Progenitor cell of endocrine pancreas (in vitro differentiated cells): ENCODE measurements around the gene SH3PXD2A. TPM values are rescaled to one million over a fixed set of nuclear protein-coding genes. Genes with fewer than 3 reads are reported as not detected.
"Not testable (repeated sequence)": the region's sequence is repeated elsewhere in the genome, so short reads cannot be mapped to it uniquely, and the experiment has no call there.

ENCODE experiments used
- DNase-seq: peaks from one replicate; pipeline ENCODE4 v3.0.0; 2021; ENCODE audit warnings: low spot score; ENCODE audit not compliant: unreplicated experiment
- H3K27ac Mint-ChIP-seq: 2 replicates; pipeline ENCODE4 v1.8.0; 2021; ENCODE audit warnings: mild to moderate bottlenecking, moderate library complexity, mixed read lengths
- H3K27me3 Mint-ChIP-seq: 2 replicates; pipeline ENCODE4 v1.8.0; 2021; ENCODE audit warnings: mixed read lengths
- H3K36me3 Mint-ChIP-seq: 2 replicates; pipeline ENCODE4 v1.8.0; 2022; ENCODE audit warnings: mixed read lengths; ENCODE audit not compliant: insufficient read depth
- H3K4me1 Mint-ChIP-seq: 2 replicates; pipeline ENCODE4 v1.8.0; 2021; ENCODE audit warnings: low read depth, mixed read lengths
- H3K4me3 Mint-ChIP-seq: 2 replicates; pipeline ENCODE4 v1.8.0; 2021; ENCODE audit warnings: low read depth, mild to moderate bottlenecking, moderate library complexity, mixed read lengths
- H3K9me3 Mint-ChIP-seq: 2 replicates; pipeline ENCODE4 v1.8.0; 2021; ENCODE audit warnings: low read depth, mixed read lengths
- total RNA-seq: library from RNA; stranded (reverse); gene quantifications from 2 replicates; pipeline ENCODE4 v1.2.1, GENCODE V29; 2021
- TF ChIP-seq, protein P1 (sequence below): fragments of 200-600 bp; sonication (generic); IDR thresholded peaks from one replicate; pipeline ENCODE4 v1.5.0; 2021; ENCODE audit warnings: antibody characterized with exemption, mild to moderate bottlenecking; ENCODE audit not compliant: unreplicated experiment

SH3PXD2A gene
- total RNA-seq, 1 donor from 2014 or later: 28.0 TPM

DNA sequence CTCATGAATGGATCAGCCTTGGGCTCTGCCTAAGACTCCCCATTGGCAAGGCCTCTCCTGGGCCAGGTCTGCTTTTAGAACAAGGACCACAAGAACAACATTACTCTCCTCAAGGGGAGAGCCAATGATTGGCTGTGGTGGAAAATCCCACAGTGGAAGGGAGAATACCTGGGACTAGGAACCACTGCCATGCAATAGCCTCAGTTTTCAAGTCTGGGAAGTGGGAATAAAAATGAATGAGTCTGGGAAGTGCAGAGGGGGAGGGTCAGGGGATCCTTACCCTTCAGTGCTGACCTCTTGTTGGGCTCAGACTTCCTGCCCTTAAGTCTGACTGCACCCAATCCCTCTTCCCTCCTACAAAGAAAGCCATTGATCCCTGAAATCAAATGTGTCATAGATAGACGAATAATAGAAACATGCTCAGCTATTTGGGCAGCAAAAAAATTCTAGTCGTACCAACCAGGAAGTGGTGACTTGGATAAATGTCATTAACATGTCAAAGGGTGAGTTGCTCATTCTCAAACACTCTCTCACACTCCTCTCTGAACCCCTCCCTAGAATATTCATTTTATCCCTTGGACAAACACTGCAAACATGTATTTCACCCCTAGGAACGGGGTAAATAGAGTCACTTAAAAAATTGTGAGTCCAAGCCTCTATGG lies 123.6 kb downstream of the SH3PXD2A start:
- H3K9me3 Mint-ChIP-seq: no peaks in the 10 kb centered on the region
- peaks cover 3% of the 10 kb centered on the region for H3K36me3 Mint-ChIP-seq
- no peak overlapping the region for H3K27ac Mint-ChIP-seq
- H3K4me3 Mint-ChIP-seq: no peak overlapping the region
- no peaks in the 10 kb centered on the region for H3K27me3 Mint-ChIP-seq
- TF ChIP-seq, protein P1, sequence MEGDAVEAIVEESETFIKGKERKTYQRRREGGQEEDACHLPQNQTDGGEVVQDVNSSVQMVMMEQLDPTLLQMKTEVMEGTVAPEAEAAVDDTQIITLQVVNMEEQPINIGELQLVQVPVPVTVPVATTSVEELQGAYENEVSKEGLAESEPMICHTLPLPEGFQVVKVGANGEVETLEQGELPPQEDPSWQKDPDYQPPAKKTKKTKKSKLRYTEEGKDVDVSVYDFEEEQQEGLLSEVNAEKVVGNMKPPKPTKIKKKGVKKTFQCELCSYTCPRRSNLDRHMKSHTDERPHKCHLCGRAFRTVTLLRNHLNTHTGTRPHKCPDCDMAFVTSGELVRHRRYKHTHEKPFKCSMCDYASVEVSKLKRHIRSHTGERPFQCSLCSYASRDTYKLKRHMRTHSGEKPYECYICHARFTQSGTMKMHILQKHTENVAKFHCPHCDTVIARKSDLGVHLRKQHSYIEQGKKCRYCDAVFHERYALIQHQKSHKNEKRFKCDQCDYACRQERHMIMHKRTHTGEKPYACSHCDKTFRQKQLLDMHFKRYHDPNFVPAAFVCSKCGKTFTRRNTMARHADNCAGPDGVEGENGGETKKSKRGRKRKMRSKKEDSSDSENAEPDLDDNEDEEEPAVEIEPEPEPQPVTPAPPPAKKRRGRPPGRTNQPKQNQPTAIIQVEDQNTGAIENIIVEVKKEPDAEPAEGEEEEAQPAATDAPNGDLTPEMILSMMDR: no peak
- no peak for DNase-seq
- H3K4me1 Mint-ChIP-seq: peaks cover 12% of the 10 kb centered on the region

DNA sequence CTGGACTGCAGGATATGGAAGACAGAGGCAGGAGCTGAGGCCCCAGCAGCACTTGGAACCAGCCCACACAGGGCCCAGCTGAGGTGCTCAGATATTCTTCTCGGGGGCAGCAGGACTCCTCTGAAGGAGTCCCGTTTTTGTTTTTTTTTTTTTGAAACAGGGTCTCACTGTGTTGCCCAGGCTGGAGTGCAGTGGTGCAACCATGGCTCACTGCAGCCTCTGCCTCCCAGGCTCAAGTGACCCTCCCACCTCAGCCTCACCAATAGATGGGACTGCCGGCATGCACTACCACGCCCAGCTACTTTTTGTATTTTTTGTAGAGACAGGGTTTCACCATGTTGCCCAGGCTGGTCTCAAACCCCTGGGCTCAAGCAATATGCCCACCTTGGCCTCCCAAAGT lies 124.3 kb downstream of the SH3PXD2A start:
- H3K27me3 Mint-ChIP-seq, H3K4me3 Mint-ChIP-seq, H3K27ac Mint-ChIP-seq, H3K36me3 Mint-ChIP-seq, H3K9me3 Mint-ChIP-seq, DNase-seq: not testable (repeated sequence)
- H3K4me1 Mint-ChIP-seq: peaks cover 12% of the 10 kb centered on the region

DNA sequence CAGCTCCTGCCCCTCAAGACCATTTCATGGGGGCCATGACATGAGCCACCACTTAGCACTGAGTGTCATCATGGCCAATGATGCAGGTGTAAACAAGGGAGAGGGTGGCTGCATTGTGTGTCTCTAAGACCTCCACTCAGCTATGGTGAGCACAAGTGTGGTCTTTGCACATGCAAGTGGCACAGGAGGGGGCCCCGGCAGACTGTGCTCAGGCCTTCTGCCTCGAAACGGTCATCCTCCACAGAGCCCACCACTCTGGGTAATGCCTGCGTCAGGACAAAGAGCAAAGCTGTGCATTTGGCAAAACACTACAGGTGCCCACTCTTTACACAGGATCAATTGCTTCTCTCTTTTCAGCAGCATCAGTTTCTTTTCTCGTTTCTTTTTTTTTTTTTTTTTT lies 125.5 kb downstream of the SH3PXD2A start:
- Mint-ChIP-seq H3K4me1 (peaks cover 16% of the 10 kb centered on the region), H3K27ac (no peak overlapping the region), H3K9me3 (no peaks in the 10 kb centered on the region), H3K4me3 (no peak overlapping the region), H3K36me3 (peaks cover 8% of the 10 kb centered on the region), H3K27me3 (no peaks in the 10 kb centered on the region)
- DNase-seq: no peak
- TF ChIP-seq, protein P1: no peak

DNA sequence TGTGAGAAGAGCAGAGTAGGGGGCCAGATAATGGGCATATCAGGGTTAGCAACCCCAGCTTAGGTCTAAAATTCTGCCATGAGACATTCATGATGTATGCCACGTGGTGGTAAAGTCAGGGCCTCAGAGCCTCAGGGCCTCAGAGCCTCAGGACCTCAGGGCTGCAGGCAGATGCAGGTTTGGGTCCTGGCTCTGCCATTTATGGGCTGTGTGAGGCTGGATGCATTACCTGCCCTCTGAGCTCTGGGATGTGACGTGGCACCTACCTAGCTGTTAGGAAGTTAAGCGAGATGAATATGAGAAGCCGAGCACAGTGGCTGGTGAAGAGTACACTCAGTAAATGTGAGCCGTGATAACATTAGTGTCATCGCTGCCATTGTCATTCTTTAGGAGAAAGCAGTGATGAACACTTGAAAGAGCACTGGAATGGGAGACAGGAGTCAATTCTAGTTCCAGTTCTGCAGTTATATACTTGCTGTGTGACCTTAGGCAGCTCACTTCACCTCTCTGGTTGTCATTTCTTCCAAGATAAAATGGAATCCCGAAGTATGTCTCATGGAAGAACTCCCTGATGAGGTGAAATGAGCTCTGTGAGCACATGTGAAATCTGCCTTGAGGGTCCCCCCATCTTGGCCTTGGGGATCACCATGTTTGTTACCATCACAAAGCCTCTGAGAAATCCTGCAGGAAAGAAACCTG lies 127.2 kb downstream of the SH3PXD2A start:
- no peaks in the 10 kb centered on the region for H3K9me3 Mint-ChIP-seq
- DNase-seq: no peak
- H3K36me3 Mint-ChIP-seq: peaks cover 15% of the 10 kb centered on the region
- H3K27ac Mint-ChIP-seq: no peak overlapping the region
- H3K4me1 Mint-ChIP-seq: peaks cover 15% of the 10 kb centered on the region
- H3K4me3 Mint-ChIP-seq: no peak overlapping the region
- TF ChIP-seq, protein P1: no peak
- no peaks in the 10 kb centered on the region for H3K27me3 Mint-ChIP-seq

- Mint-ChIP-seq H3K27me3 (no peaks in the 10 kb centered on the region), H3K9me3 (no peaks in the 10 kb centered on the region), H3K36me3 (peaks cover 15% of the 10 kb centered on the region), H3K4me3 (no peak overlapping the region), H3K27ac (no peak overlapping the region), H3K4me1 (peaks cover 9% of the 10 kb centered on the region)
- no peak for DNase-seq
- TF ChIP-seq, protein P1: no peak
Measured at GRCh38 chr10:103727546-103727963, 127.8 kb downstream of the SH3PXD2A start.

- peaks cover 4% of the 10 kb centered on the region for H3K4me1 Mint-ChIP-seq
- TF ChIP-seq, protein P1: no peak
- no peak for DNase-seq
- no peaks in the 10 kb centered on the region for H3K9me3 Mint-ChIP-seq
- no peak overlapping the region for H3K4me3 Mint-ChIP-seq
- no peak overlapping the region for H3K27ac Mint-ChIP-seq
- no peaks in the 10 kb centered on the region for H3K27me3 Mint-ChIP-seq
- peaks cover 15% of the 10 kb centered on the region for H3K36me3 Mint-ChIP-seq
Measured at GRCh38 chr10:103726637-103727036, 128.7 kb downstream of the SH3PXD2A start.
